OCI-LY1 (cell line): Measurements from ENCODE around the gene IL1RAPL1.

ENCODE experiments used
- CTCF ChIP-seq: fragments of 200-600 bp; sonication (generic), shearing (Covaris generic); IDR thresholded peaks from 2 replicates; pipeline ENCODE4 v1.5.1; 2017; ENCODE audit warnings: mild to moderate bottlenecking, antibody characterized with exemption, low read length, moderate library complexity, mixed read lengths
- EZH2 ChIP-seq: fragments of 200-600 bp; sonication (generic), shearing (Covaris generic); IDR thresholded peaks from 2 replicates; pipeline ENCODE4 v1.8.0; 2017; ENCODE audit warnings: borderline replicate concordance, mixed run types, mild to moderate bottlenecking, antibody characterized with exemption, low read length, moderate library complexity, mixed read lengths

GRCh38 chrX:29724316-29724715 is 1137.1 kb downstream of the IL1RAPL1 start:
- no peak for TF ChIP-seq CTCF
- no peak for TF ChIP-seq EZH2
